IPS DF 6.9 (cell line): ENCODE data around the gene QRFPR.

Experiments
- DNase-seq: peaks from one replicate; pipeline ENCODE4 v3.0.0-alpha.2; 2013; ENCODE audit warnings: low read depth, low spot score
- H3K27ac ChIP-seq: one replicate; pipeline ENCODE4 v1.5.1; 2013; ENCODE audit warnings: low read length, control low read depth
- H3K27me3 ChIP-seq: 2 replicates; pipeline ENCODE4 v1.6.1; 2013; ENCODE audit warnings: mild to moderate bottlenecking, low read length; ENCODE audit not compliant: control insufficient read depth, insufficient read depth
- H3K36me3 ChIP-seq: 2 replicates; pipeline ENCODE4 v1.6.1; 2013; ENCODE audit warnings: low read length; ENCODE audit not compliant: control insufficient read depth, insufficient read depth
- H3K4me1 ChIP-seq: 2 replicates; pipeline ENCODE4 v1.6.1; 2013; ENCODE audit warnings: low read length; ENCODE audit not compliant: control insufficient read depth, insufficient read depth
- H3K4me3 ChIP-seq: 2 replicates; pipeline ENCODE4 v1.5.1; 2013; ENCODE audit warnings: mild to moderate bottlenecking, low read length
- H3K9me3 ChIP-seq: 2 replicates; pipeline ENCODE4 v1.6.1; 2013; ENCODE audit warnings: low read length, inconsistent platforms; ENCODE audit not compliant: control insufficient read depth, insufficient read depth
- WGBS: extraction: QIAGEN DNeasy Blood & Tissue Kit; methylation state at CpG from one replicate; pipeline ENCODE4 v1.1.7; 2013; ENCODE audit warnings: mixed read lengths, missing lambda C conversion rate; ENCODE audit not compliant: insufficient read length, insufficient coverage; 5-methylcytosine and 5-hydroxymethylcytosine counted together

Gene QRFPR

GRCh38 chr4:121308828-121309227 lies 72.0 kb downstream of the QRFPR start:
- no peak overlapping the region for H3K4me3 ChIP-seq
- no peak for DNase-seq
- no CpG with 5 or more reads among the region's 7 CpGs for WGBS

DNA sequence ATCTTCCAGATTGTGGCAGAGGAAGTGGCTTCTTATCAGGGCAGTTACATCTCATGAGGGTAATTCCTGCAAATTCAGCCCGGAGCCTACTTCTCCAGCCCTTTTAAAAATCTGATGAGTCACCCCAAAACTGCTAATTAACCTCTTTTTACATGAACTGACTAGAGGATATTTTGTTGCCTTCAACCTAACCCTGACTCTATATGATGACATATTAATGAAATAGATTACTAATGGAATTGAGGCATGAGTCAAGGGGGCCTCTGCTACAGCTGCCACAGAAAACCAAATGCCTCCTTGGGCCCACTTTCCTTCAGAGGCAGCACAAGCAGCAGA lies 72.5 kb downstream of the QRFPR start:
- no peak overlapping the region for H3K27ac ChIP-seq
- H3K4me3 ChIP-seq = no peak overlapping the region
- DNase-seq = no peak
- no peaks in the 10 kb centered on the region for H3K36me3 ChIP-seq
- no CpG with 5 or more reads among the region's 1 CpG for WGBS
- no peaks in the 10 kb centered on the region for H3K27me3 ChIP-seq
- no peaks in the 10 kb centered on the region for H3K4me1 ChIP-seq
- H3K9me3 ChIP-seq = no peaks in the 10 kb centered on the region

More at GRCh38 chr4:121308828-121309227, 72.0 kb downstream of the QRFPR start:
- no peak overlapping the region for H3K27ac ChIP-seq
- H3K9me3 ChIP-seq = no peaks in the 10 kb centered on the region
- no peaks in the 10 kb centered on the region for H3K4me1 ChIP-seq
- no peaks in the 10 kb centered on the region for H3K27me3 ChIP-seq
- no peaks in the 10 kb centered on the region for H3K36me3 ChIP-seq

DNA sequence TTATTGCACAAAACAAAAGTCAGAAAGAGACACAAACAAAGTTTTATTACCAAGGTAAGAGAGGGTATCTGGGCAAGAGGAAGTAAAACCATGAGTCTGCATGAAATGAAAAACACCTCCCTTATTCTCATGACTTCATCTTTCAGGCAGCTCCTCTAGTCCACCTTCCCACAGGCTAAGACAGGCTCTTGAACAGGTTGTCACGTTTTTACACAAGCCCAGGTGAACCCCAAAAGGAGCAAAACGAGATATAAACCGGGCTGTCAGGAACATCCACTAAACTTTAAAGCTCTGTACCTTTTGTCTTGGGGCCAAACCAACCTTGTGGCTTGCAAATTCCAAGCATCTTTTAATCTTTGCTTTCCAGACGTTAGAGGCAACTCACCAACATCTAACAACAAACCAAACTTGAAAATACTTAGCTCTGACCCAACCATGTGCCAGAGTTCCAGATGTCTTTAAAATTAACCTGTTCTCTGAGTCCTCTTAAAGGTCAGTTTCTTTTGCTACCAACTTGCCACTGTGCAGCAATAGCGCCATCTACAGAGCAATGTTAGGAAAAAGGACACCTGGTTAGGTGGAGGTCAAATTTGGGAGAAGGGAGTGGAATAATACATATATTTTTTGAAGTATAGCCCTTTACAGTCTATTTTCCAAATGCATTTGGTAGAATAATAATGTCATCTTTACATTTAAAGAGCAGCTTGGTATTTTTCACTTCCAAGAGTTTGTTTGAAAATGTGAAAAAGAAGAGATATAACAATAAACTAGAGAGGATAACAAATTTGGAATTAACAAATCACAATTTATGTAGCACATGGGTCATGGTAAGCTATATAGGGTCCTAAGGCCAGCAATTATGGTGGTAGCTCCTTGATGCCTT lies 73.1 kb downstream of the QRFPR start:
- Histone ChIP-seq H3K27ac (no peak overlapping the region), H3K4me3 (no peak overlapping the region), H3K27me3 (no peaks in the 10 kb centered on the region), H3K4me1 (no peaks in the 10 kb centered on the region), H3K36me3 (no peaks in the 10 kb centered on the region), H3K9me3 (no peaks in the 10 kb centered on the region)
- DNase-seq = peak; percentile 41
- no CpG with 5 or more reads among the region's 5 CpGs for WGBS

DNA sequence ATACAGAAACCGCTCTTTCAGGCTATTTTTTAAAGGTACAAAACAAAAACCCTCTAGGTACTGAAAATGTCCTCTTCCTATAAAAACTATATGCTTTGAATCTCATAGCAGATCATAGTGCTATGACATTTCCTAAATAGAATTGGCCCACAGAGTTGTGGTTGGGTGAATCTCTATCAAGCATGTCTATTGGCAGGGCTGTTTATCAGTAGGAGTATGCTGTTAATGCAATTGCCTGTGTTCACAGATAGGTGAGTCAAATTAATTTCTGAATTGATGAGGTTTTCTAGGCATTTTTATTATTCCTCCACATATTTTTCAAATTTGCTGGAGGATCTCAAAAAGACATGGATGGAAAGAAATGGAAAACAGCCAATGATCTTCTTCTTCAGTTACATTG lies 73.9 kb downstream of the QRFPR start:
- H3K4me1 ChIP-seq = no peaks in the 10 kb centered on the region
- H3K36me3 ChIP-seq = no peaks in the 10 kb centered on the region
- no peak overlapping the region for H3K27ac ChIP-seq
- DNase-seq = no peak
- no CpG with 5 or more reads among the region's 1 CpG for WGBS
- H3K4me3 ChIP-seq = no peak overlapping the region
- no peaks in the 10 kb centered on the region for H3K27me3 ChIP-seq
- H3K9me3 ChIP-seq = no peaks in the 10 kb centered on the region

- no peak for DNase-seq
- WGBS = no CpG with 5 or more reads among the region's 1 CpG
- no peaks in the 10 kb centered on the region for H3K4me1 ChIP-seq
Measured at GRCh38 chr4:121304893-121305292, 75.9 kb downstream of the QRFPR start.

GRCh38 chr4:121299367-121299766 lies 81.5 kb downstream of the QRFPR start:
- DNase-seq = no peak
- Histone ChIP-seq H3K4me3 (no peak overlapping the region), H3K9me3 (no peaks in the 10 kb centered on the region), H3K36me3 (no peaks in the 10 kb centered on the region), H3K27me3 (no peaks in the 10 kb centered on the region), H3K4me1 (no peaks in the 10 kb centered on the region), H3K27ac (no peak overlapping the region)
- no CpG with 5 or more reads among the region's 3 CpGs for WGBS

More at GRCh38 chr4:121304893-121305292, 75.9 kb downstream of the QRFPR start:
- no peaks in the 10 kb centered on the region for H3K27me3 ChIP-seq
- H3K27ac ChIP-seq = no peak overlapping the region
- no peak overlapping the region for H3K4me3 ChIP-seq
- no peaks in the 10 kb centered on the region for H3K9me3 ChIP-seq
- H3K36me3 ChIP-seq = no peaks in the 10 kb centered on the region

- DNase-seq = no peak
- no peaks in the 10 kb centered on the region for H3K9me3 ChIP-seq
- WGBS = no CpG with 5 or more reads among the region's 1 CpG
- no peaks in the 10 kb centered on the region for H3K27me3 ChIP-seq
- H3K4me3 ChIP-seq = no peak overlapping the region
- H3K36me3 ChIP-seq = no peaks in the 10 kb centered on the region; the same call in 1 of the 2 replicates
- no peaks in the 10 kb centered on the region for H3K4me1 ChIP-seq
- no peak overlapping the region for H3K27ac ChIP-seq
Measured at GRCh38 chr4:121283319-121283718, 97.5 kb downstream of the QRFPR start.

DNA sequence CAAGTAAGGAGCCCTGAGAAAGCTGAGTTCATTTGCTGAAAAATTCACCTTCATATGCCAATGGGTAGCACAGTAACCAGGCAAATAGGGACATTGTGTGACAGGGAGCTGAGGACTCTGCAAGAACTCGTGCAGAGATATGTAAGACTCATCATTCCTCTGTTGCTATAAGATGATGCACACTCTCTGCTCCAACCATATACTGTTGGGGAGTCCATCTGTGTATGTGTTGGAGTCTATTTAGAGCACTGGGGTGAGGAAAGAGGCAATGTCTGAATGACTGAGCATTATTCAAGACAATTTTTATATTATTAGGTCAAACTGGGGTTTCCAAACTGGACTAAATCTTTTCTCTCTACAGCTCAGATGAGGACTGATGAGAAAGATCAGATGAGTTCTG lies 100.4 kb downstream of the QRFPR start:
- no peak for DNase-seq
- Histone ChIP-seq H3K36me3 (no peaks in the 10 kb centered on the region; the same call in 1 of the 2 replicates), H3K27ac (no peak overlapping the region), H3K4me3 (no peak overlapping the region), H3K9me3 (no peaks in the 10 kb centered on the region), H3K4me1 (no peaks in the 10 kb centered on the region), H3K27me3 (no peaks in the 10 kb centered on the region)
- no CpG with 5 or more reads among the region's 1 CpG for WGBS

GRCh38 chr4:121278811-121279368 lies 101.9 kb downstream of the QRFPR start:
- H3K27me3 ChIP-seq = no peaks in the 10 kb centered on the region
- H3K36me3 ChIP-seq = no peaks in the 10 kb centered on the region; the same call in 1 of the 2 replicates
- H3K27ac ChIP-seq = no peak overlapping the region
- DNase-seq = no peak
- H3K4me3 ChIP-seq = no peak overlapping the region
- WGBS = no CpG with 5 or more reads among the region's 4 CpGs
- H3K9me3 ChIP-seq = no peaks in the 10 kb centered on the region
- no peaks in the 10 kb centered on the region for H3K4me1 ChIP-seq
